A673 (cell line): Measurements from ENCODE around the gene VPS13C.

Experiments used
- CTCF ChIP-seq: fragments of 300-800, 200-600 bp; sonication (generic); conservative IDR thresholded peaks from 2 replicates; pipeline ENCODE4 v1.5.1; 2017; ENCODE audit warnings: low read depth, mild to moderate bottlenecking, antibody characterized with exemption, low read length, moderate library complexity, mixed read lengths
- EZH2 ChIP-seq: fragments of 200-600 bp; sonication (generic); IDR thresholded peaks from 2 replicates; pipeline ENCODE4 v1.6.1; 2017; ENCODE audit warnings: borderline replicate concordance, low read depth, mild to moderate bottlenecking, mixed read lengths, antibody characterized with exemption, low read length; ENCODE audit not compliant: poor library complexity, severe bottlenecking

- TF ChIP-seq CTCF (no peak), EZH2 (no peak)
These were observed 220.7 kb downstream of the VPS13C start for GRCh38 chr15:61839546-61839945.
